Esophagus (tissue), 2 donors: Measurements from ENCODE around the gene FKBP5. TPM values are rescaled to one million over a fixed set of nuclear protein-coding genes. Genes with fewer than 3 reads are reported as not detected.

Experiments
- H3K27ac ChIP-seq, 2 donors: one replicate each; pipeline ENCODE4 v1.5.1; 2013; ENCODE audit warnings: low read depth in 2 of 2, mild to moderate bottlenecking in 2 of 2, inconsistent platforms in 1 of 2, low read length in 1 of 2, moderate library complexity in 1 of 2
- H3K27me3 ChIP-seq, 2 donors: one replicate each; pipeline ENCODE4 v1.6.1; 2013; ENCODE audit warnings: low read length in 2 of 2, control low read depth in 1 of 2, mild to moderate bottlenecking in 1 of 2; ENCODE audit not compliant: insufficient read depth in 2 of 2, control insufficient read depth in 1 of 2
- H3K36me3 ChIP-seq, 2 donors: one replicate each; pipeline ENCODE4 v1.6.1; 2013; ENCODE audit warnings: low read length in 1 of 2; ENCODE audit not compliant: control insufficient read depth in 2 of 2, insufficient read depth in 2 of 2
- H3K4me1 ChIP-seq, 2 donors: one replicate each; pipeline ENCODE4 v1.6.1; 2013; ENCODE audit warnings: low read length in 1 of 2; ENCODE audit not compliant: control insufficient read depth in 2 of 2, insufficient read depth in 2 of 2
- H3K4me3 ChIP-seq, 2 donors: one replicate each; pipeline ENCODE4 v1.5.1; 2013; ENCODE audit warnings: low read length in 2 of 2, mild to moderate bottlenecking in 2 of 2, low read depth in 1 of 2, moderate library complexity in 1 of 2
- H3K9me3 ChIP-seq, 2 donors: one replicate each; pipeline ENCODE4 v1.6.1; 2013; ENCODE audit warnings: mild to moderate bottlenecking in 2 of 2, low read depth in 1 of 2, low read length in 1 of 2, moderate library complexity in 1 of 2; ENCODE audit not compliant: control insufficient read depth in 2 of 2, insufficient read depth in 1 of 2
- WGBS, 2 donors: extraction: QIAGEN DNeasy Blood & Tissue Kit; methylation state at CpG; one replicate each; pipeline ENCODE4 v1.1.7; 2013; 5-methylcytosine and 5-hydroxymethylcytosine counted together
- polyA plus RNA-seq, 2 donors: library from polyadenylated mRNA; stranded (reverse); fragments of 200-250 nt; gene quantifications; one replicate each; pipeline ENCODE4 v1.2.3, GENCODE V29; 2013
- donor health status: healthy with polysubstance abuse.
- donor health status: Bipolar disorder and iron deficiency.

Gene FKBP5
- polyA plus RNA-seq, 2 donors = 32.8 to 45.9 TPM

- Histone ChIP-seq H3K4me3 (no peak overlapping the region), H3K36me3 (no peaks in the 10 kb centered on the region), H3K27ac (no peak overlapping the region), H3K4me1 (no peaks in the 10 kb centered on the region), H3K27me3 (no peaks in the 10 kb centered on the region), H3K9me3 (peaks cover 0 to 3% of the 10 kb centered on the region in 2 donors)
These were observed 124.0 kb downstream of the FKBP5 start for GRCh38 chr6:35564733-35565132.

GRCh38 chr6:35562060-35562459 is 126.7 kb downstream of the FKBP5 start:
- H3K27ac ChIP-seq = no peak overlapping the region
- WGBS, 2 donors = 65 to 66% methylated on average over 11 of the region's 11 CpGs

GRCh38 chr6:35561113-35561512 is 127.6 kb downstream of the FKBP5 start:
- H3K36me3 ChIP-seq = no peaks in the 10 kb centered on the region
- H3K4me1 ChIP-seq = no peaks in the 10 kb centered on the region
- no peak overlapping the region for H3K4me3 ChIP-seq
- H3K27ac ChIP-seq = no peak overlapping the region
- H3K27me3 ChIP-seq = no peaks in the 10 kb centered on the region
- H3K9me3 ChIP-seq = no peaks in the 10 kb centered on the region
- 72 to 87% methylated on average over 5 of the region's 5 CpGs for WGBS, 2 donors

More at GRCh38 chr6:35562060-35562459, 126.7 kb downstream of the FKBP5 start:
- no peaks in the 10 kb centered on the region for H3K27me3 ChIP-seq
- no peaks in the 10 kb centered on the region for H3K36me3 ChIP-seq
- H3K4me1 ChIP-seq = no peaks in the 10 kb centered on the region
- H3K4me3 ChIP-seq = no peak overlapping the region
- peaks cover 0 to 3% of the 10 kb centered on the region in 2 donors for H3K9me3 ChIP-seq

- Histone ChIP-seq H3K27ac (no peak overlapping the region), H3K4me1 (no peaks in the 10 kb centered on the region), H3K36me3 (no peaks in the 10 kb centered on the region), H3K27me3 (peaks cover 0 to 5% of the 10 kb centered on the region in 2 donors), H3K4me3 (no peak overlapping the region), H3K9me3 (no peaks in the 10 kb centered on the region)
- WGBS, 2 donors = 77 to 78% methylated on average over 12 of the region's 12 CpGs
These were observed 130.1 kb downstream of the FKBP5 start for GRCh38 chr6:35558571-35558970.

GRCh38 chr6:35557239-35557638 is 131.5 kb downstream of the FKBP5 start:
- Histone ChIP-seq H3K27ac (no peak overlapping the region), H3K4me3 (no peak overlapping the region), H3K36me3 (no peaks in the 10 kb centered on the region), H3K27me3 (peaks cover 0 to 5% of the 10 kb centered on the region in 2 donors), H3K9me3 (peaks cover 0 to 2% of the 10 kb centered on the region in 2 donors), H3K4me1 (no peaks in the 10 kb centered on the region)
- 69 to 75% methylated on average over 6 of the region's 6 CpGs for WGBS, 2 donors

GRCh38 chr6:35554811-35555210 is 133.9 kb downstream of the FKBP5 start:
- no peaks in the 10 kb centered on the region for H3K36me3 ChIP-seq
- WGBS, 2 donors = 88 to 98% methylated on average over 4 of the region's 4 CpGs
- no peaks in the 10 kb centered on the region for H3K4me1 ChIP-seq
- peaks cover 0 to 5% of the 10 kb centered on the region in 2 donors for H3K27me3 ChIP-seq
- H3K27ac ChIP-seq = no peak overlapping the region
- H3K4me3 ChIP-seq = no peak overlapping the region
- H3K9me3 ChIP-seq = peaks cover 0 to 2% of the 10 kb centered on the region in 2 donors

- H3K4me1 ChIP-seq = peaks cover 0 to 2% of the 10 kb centered on the region in 2 donors
- no peaks in the 10 kb centered on the region for H3K36me3 ChIP-seq
- H3K27ac ChIP-seq = no peak overlapping the region
- H3K27me3 ChIP-seq = peaks cover 0 to 5% of the 10 kb centered on the region in 2 donors
- H3K4me3 ChIP-seq = no peak overlapping the region
- peaks cover 0 to 2% of the 10 kb centered on the region in 2 donors for H3K9me3 ChIP-seq
- WGBS, 2 donors = 65 to 70% methylated on average over 6 of the region's 6 CpGs
These were observed 135.4 kb downstream of the FKBP5 start for GRCh38 chr6:35553315-35553714.

GRCh38 chr6:35552285-35552917 is 136.3 kb downstream of the FKBP5 start:
- H3K9me3 ChIP-seq = peaks cover 0 to 2% of the 10 kb centered on the region in 2 donors
- peaks cover 0 to 2% of the 10 kb centered on the region in 2 donors for H3K4me1 ChIP-seq
- H3K27ac ChIP-seq = no peak overlapping the region
- 64 to 71% methylated on average over 5 of the region's 5 CpGs for WGBS, 2 donors
- no peaks in the 10 kb centered on the region for H3K36me3 ChIP-seq
- H3K27me3 ChIP-seq = peaks cover 0 to 5% of the 10 kb centered on the region in 2 donors
- H3K4me3 ChIP-seq = no peak overlapping the region

GRCh38 chr6:35550437-35550836 is 138.3 kb downstream of the FKBP5 start:
- H3K27me3 ChIP-seq = peaks cover 0 to 5% of the 10 kb centered on the region in 2 donors
- peaks cover 0 to 2% of the 10 kb centered on the region in 2 donors for H3K9me3 ChIP-seq
- WGBS, 2 donors = 66 to 80% methylated on average over 1 of the region's 1 CpG
- peaks cover 0 to 2% of the 10 kb centered on the region in 2 donors for H3K4me1 ChIP-seq
- H3K27ac ChIP-seq = no peak overlapping the region
- H3K36me3 ChIP-seq = no peaks in the 10 kb centered on the region
- no peak overlapping the region for H3K4me3 ChIP-seq

- peaks cover 0 to 7% of the 10 kb centered on the region in 2 donors for H3K4me1 ChIP-seq
- 54% methylated on average over 6 of the region's 6 CpGs for WGBS, 2 donors
- no peak overlapping the region for H3K27ac ChIP-seq
- peaks cover 0 to 2% of the 10 kb centered on the region in 2 donors for H3K9me3 ChIP-seq
- no peak overlapping the region for H3K4me3 ChIP-seq
- no peaks in the 10 kb centered on the region for H3K27me3 ChIP-seq
- no peaks in the 10 kb centered on the region for H3K36me3 ChIP-seq
These were observed 141.0 kb downstream of the FKBP5 start for GRCh38 chr6:35547676-35548075.
